Thymus (tissue), 11 donors: ENCODE results near the gene TMEM39B. TPM values are rescaled to one million over a fixed set of nuclear protein-coding genes. Genes with fewer than 3 reads are reported as not detected.

Source experiments
- DNase-seq, 9 donors: peaks; one replicate each; pipeline ENCODE4 v3.0.0-alpha.2; 2013; ENCODE audit warnings: low spot score in 9 of 9, low read depth in 6 of 9, missing footprints in 1 of 9
- H3K27ac ChIP-seq, 2 donors: one replicate each; pipeline ENCODE4 v1.5.1; 2013; ENCODE audit warnings: control low read depth in 1 of 2, low read depth in 1 of 2, low read length in 1 of 2, mild to moderate bottlenecking in 1 of 2, moderate library complexity in 1 of 2
- H3K27me3 ChIP-seq, 2 donors: one replicate each; pipeline ENCODE4 v1.5.1; 2013; ENCODE audit warnings: low read length in 1 of 2; ENCODE audit not compliant: control insufficient read depth in 2 of 2, insufficient read depth in 1 of 2
- H3K36me3 ChIP-seq, 2 donors: one replicate each; pipeline ENCODE4 v1.5.1; 2013; ENCODE audit warnings: low read length in 1 of 2, mild to moderate bottlenecking in 1 of 2, moderate library complexity in 1 of 2; ENCODE audit not compliant: control insufficient read depth in 2 of 2, insufficient read depth in 2 of 2
- H3K4me1 ChIP-seq, 2 donors: one replicate each; pipeline ENCODE4 v1.5.1; 2013; ENCODE audit warnings: low read length in 2 of 2; ENCODE audit not compliant: control insufficient read depth in 2 of 2, insufficient read depth in 2 of 2
- H3K4me3 ChIP-seq, 2 donors: one replicate each; pipeline ENCODE4 v1.5.1; 2013; ENCODE audit warnings: low read length in 2 of 2, control low read depth in 1 of 2, mild to moderate bottlenecking in 1 of 2
- H3K9me3 ChIP-seq, 2 donors: one replicate each; pipeline ENCODE4 v1.5.1; 2013; ENCODE audit warnings: low read length in 1 of 2, mild to moderate bottlenecking in 1 of 2; ENCODE audit not compliant: control insufficient read depth in 2 of 2, insufficient read depth in 1 of 2
- WGBS: extraction: QIAGEN DNeasy Blood & Tissue Kit; methylation state at CpG from one replicate; pipeline ENCODE4 v1.1.7; 2013; 5-methylcytosine and 5-hydroxymethylcytosine counted together
- polyA plus RNA-seq: library from polyadenylated mRNA; stranded (reverse); fragments of 200-250 nt; gene quantifications from one replicate; pipeline ENCODE4 v1.2.3, GENCODE V29; 2013
- total RNA-seq: library from RNA; stranded (reverse); fragments of 120-200 nt; gene quantifications from one replicate; pipeline ENCODE4 v1.2.4, GENCODE V29; 2013
- donor health status: healthy.

The TMEM39B gene
- total and polyA plus RNA-seq, 2 donors = 4.7 to 13.1 TPM

DNA sequence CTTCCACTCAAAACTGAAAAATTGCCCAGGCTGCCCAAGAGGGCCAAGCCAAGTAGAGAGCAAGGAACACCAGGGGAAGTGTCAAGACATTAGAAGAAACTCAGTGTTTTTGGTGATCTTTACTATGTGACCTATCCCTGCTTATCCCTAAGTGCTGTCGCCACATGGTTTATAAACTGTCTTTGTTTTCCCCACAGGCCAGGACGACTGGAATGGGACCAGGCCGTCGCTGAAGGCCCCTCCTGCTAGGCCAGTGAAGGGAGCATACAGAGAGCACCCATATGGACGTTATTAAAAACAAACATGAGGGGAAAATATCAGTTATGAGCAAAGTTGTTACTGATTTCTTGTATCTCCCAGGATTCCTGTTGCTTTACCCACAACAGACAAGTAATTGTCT is 30.4 kb upstream of the TMEM39B start:
- no peaks in the 10 kb centered on the region for H3K27me3 ChIP-seq
- H3K9me3 ChIP-seq = no peaks in the 10 kb centered on the region
- WGBS = 96% methylated on average over 5 of the region's 5 CpGs
- DNase-seq = no peak
- no peak overlapping the region for H3K4me3 ChIP-seq
- H3K36me3 ChIP-seq = peaks cover 61 to 72% of the 10 kb centered on the region in 2 donors
- no peak overlapping the region for H3K27ac ChIP-seq
- H3K4me1 ChIP-seq = no peaks in the 10 kb centered on the region

DNA sequence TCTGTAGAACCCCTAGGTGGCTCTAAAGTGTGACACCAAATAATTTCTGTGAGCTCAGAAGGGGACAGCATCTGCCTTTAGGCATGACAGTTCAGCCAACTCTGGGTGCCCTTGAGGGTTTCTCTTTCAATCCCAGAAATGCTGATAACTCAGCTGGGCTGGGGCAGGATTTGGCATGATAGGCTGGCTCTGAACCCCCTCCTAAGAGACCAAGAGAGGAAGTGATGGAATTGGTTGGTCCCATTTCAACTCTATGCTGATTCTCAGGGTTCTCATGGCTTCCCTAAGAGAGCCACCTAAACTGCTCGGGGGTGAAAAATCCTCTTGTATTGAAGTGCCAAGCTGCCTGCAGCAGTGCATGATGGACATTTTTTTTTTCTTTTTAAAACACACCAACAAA is 28.5 kb upstream of the TMEM39B start:
- Histone ChIP-seq H3K27me3 (no peaks in the 10 kb centered on the region), H3K4me3 (no peak overlapping the region), H3K36me3 (peaks cover 62 to 71% of the 10 kb centered on the region in 2 donors), H3K27ac (no peak overlapping the region), H3K9me3 (no peaks in the 10 kb centered on the region), H3K4me1 (no peaks in the 10 kb centered on the region)
- DNase-seq = no peak
- WGBS = 97% methylated on average over 1 of the region's 1 CpG

DNA sequence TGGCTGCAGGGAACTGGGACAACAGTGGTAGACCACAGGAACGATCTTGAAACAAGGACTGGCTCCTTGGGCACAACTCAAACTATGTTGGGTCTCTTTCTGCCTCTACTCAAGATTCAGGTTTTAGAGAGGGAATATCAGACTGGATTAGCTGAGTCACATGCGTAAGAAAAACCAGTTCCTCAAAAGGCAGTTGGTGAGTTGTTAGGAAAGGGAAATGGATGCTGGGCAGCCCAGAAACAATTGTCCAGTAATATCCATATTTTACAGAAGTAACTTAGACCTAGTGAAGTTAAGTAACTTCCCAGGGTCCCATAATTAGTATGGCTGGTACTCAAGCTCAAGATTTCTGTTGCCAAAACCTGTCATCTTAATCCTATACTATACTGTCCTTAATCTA is 27.0 kb upstream of the TMEM39B start:
- H3K27me3 ChIP-seq = no peaks in the 10 kb centered on the region
- H3K36me3 ChIP-seq = peaks cover 60 to 62% of the 10 kb centered on the region in 2 donors
- H3K27ac ChIP-seq = no peak overlapping the region
- 96% methylated on average over 2 of the region's 2 CpGs for WGBS
- H3K9me3 ChIP-seq = no peaks in the 10 kb centered on the region
- no peak overlapping the region for H3K4me3 ChIP-seq
- H3K4me1 ChIP-seq = no peaks in the 10 kb centered on the region
- DNase-seq = no peak

DNA sequence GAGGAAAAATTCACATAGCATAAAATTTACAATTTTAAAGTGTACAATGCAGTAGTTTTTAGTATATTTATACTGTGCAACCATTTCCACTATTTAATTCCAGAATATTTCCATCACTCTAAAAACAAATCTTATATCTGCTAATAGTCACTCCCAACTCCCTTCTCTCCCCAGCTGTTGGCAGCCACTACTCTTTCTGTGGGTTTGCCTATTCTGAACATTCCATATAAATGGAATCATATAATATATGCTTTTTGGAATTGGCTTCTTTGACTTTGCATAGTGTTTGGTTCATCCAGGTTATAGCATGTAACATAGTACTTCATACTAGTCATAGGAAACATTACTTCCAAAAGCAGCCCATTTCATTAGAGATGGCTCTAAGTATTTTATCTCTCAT is 25.0 kb upstream of the TMEM39B start:
- peaks cover 60 to 61% of the 10 kb centered on the region in 2 donors for H3K36me3 ChIP-seq
- no peak overlapping the region for H3K4me3 ChIP-seq
- H3K9me3 ChIP-seq = no peaks in the 10 kb centered on the region
- H3K27me3 ChIP-seq = no peaks in the 10 kb centered on the region
- no peaks in the 10 kb centered on the region for H3K4me1 ChIP-seq
- no peak for DNase-seq
- H3K27ac ChIP-seq = no peak overlapping the region

DNA sequence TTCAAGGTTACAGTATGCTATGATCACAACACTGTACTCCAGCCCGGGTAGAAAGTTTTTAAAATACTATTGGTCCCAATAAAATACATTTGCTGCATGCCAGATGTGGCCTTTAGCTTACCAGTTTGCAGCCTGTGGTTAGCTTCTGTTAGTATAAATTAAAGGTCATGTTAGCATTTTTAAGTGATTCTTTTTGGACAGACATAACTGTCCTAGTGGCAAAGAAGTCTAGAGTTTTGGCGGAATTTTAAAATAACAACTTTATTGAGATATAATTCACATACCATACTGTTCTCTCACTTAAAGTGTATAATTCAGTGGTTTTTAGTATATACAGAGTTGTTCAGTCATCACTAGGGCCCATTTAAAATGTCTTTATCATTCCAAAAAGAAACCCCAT is 24.3 kb upstream of the TMEM39B start:
- no peaks in the 10 kb centered on the region for H3K4me1 ChIP-seq
- H3K36me3 ChIP-seq = peaks cover 61 to 69% of the 10 kb centered on the region in 2 donors
- no peaks in the 10 kb centered on the region for H3K9me3 ChIP-seq
- no peak overlapping the region for H3K27ac ChIP-seq
- DNase-seq = no peak
- 96% methylated on average over 2 of the region's 2 CpGs for WGBS
- H3K4me3 ChIP-seq = no peak overlapping the region
- H3K27me3 ChIP-seq = no peaks in the 10 kb centered on the region

DNA sequence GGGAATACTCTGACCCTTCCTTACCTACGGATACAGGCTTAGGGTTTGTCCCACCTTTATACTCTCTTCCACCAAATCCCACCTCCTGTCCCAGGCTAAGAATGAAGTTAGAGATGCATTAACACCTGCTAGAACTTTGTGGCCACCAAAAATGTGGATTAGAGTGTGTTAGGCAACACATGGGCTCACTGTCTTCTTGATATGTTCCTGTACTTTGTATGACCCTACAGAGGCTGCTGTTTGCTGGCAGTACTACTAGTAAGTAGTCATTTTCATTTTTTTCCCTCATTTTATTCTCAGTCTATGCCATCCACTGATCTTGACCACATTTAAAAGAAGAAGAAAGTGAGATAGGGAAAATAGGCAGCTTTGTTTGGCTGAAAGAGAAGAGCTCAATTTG is 21.0 kb upstream of the TMEM39B start:
- H3K9me3 ChIP-seq = no peaks in the 10 kb centered on the region
- H3K27me3 ChIP-seq = no peaks in the 10 kb centered on the region
- H3K4me1 ChIP-seq = no peaks in the 10 kb centered on the region
- DNase-seq = no peak
- H3K27ac ChIP-seq = no peak overlapping the region
- no peak overlapping the region for H3K4me3 ChIP-seq
- 100% methylated on average over 1 of the region's 1 CpG for WGBS
- H3K36me3 ChIP-seq = peaks cover 62 to 94% of the 10 kb centered on the region in 2 donors

DNA sequence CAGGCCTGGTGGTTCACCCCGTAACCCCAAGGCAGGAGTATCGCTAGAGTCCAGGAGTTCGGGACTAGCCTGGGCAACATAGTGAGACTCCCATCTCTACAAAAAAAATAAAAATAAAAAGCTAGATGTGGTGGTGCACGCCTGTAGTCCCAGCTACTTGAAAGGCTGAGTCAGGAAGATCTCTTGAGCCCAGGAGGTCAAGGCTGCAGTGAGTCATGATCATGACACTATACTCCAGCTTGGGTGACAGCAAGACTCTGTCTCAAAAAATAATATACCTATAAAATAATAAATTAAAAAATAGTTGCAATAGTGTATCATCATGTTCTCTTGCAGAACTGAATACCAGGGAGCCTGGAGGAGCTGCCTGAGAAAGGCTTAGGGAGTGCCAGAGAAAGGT is 19.9 kb upstream of the TMEM39B start:
- peaks cover 58 to 91% of the 10 kb centered on the region in 2 donors for H3K36me3 ChIP-seq
- H3K4me1 ChIP-seq = no peaks in the 10 kb centered on the region
- H3K27me3 ChIP-seq = no peaks in the 10 kb centered on the region
- 97% methylated on average over 4 of the region's 4 CpGs for WGBS
- no peak for DNase-seq
- H3K4me3 ChIP-seq = no peak overlapping the region
- H3K27ac ChIP-seq = no peak overlapping the region
- H3K9me3 ChIP-seq = no peaks in the 10 kb centered on the region

DNA sequence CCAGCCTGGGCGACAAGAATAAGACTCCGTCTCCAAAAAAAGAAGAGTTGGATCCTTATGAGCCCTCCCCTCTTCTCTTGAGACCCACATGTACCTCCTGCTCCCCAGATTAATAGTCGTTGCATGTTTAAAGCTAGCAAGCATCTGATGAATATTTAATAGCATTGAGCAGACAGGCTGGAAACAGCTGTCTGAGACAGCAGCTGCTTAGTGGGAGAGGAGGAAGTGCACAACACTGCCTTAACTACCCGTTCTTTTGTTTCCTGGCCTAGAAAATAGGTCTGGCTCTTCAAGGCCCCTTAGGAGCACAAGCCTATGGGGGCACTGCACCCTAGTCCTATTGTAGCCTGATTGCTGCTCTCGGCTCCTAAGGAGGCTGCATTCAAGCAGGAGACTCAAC is 17.3 kb upstream of the TMEM39B start:
- DNase-seq = no peak
- peaks cover 74 to 93% of the 10 kb centered on the region in 2 donors for H3K36me3 ChIP-seq
- no peak overlapping the region for H3K27ac ChIP-seq
- H3K4me1 ChIP-seq = no peaks in the 10 kb centered on the region
- H3K27me3 ChIP-seq = no peaks in the 10 kb centered on the region
- 95% methylated on average over 5 of the region's 5 CpGs for WGBS
- no peak overlapping the region for H3K4me3 ChIP-seq
- no peaks in the 10 kb centered on the region for H3K9me3 ChIP-seq

DNA sequence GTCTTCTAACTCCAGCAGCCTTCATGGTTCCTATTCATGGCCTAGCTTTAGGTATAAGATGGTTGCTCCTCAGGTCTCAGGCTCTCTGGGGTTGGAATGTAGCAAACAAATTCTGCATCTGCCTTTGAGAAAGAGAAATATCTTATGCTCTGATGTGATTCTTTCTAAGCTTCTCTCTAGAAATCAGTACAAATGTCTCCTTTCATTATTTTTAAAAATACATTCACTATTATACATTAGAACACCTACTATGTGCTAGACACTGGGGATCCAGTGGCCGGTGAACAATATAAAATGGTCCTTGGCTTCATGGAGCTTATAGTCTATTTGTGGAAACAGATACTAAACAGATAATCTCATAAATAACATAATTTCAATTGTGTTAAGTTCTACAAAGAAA is 16.1 kb upstream of the TMEM39B start:
- no peak overlapping the region for H3K4me3 ChIP-seq
- 98% methylated on average over 1 of the region's 1 CpG for WGBS
- H3K4me1 ChIP-seq = no peaks in the 10 kb centered on the region
- no peak overlapping the region for H3K27ac ChIP-seq
- H3K27me3 ChIP-seq = no peaks in the 10 kb centered on the region
- DNase-seq = no peak
- H3K9me3 ChIP-seq = no peaks in the 10 kb centered on the region
- peaks cover 75 to 94% of the 10 kb centered on the region in 2 donors for H3K36me3 ChIP-seq

DNA sequence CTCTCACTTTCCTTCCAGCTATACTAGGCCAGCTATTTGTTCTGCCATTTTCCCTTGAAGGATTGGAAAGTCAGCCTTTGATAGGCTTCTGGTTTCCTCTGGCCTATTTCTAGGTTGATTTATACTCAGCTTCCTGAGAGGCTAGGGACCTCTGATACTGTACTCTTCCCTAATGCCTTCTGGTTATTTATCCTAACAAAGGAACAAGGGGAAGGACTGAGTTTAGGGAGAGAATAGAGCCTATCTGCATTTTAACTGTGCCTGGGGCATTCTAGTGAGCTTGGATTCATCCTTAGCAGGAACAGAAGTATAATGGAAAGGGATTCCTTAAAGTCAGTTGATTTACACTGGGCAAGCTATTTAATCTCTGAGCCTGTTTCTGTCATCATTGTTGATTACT is 11.8 kb upstream of the TMEM39B start:
- Histone ChIP-seq H3K9me3 (no peaks in the 10 kb centered on the region), H3K4me3 (no peak overlapping the region), H3K36me3 (peaks cover 55 to 67% of the 10 kb centered on the region in 2 donors), H3K27me3 (no peaks in the 10 kb centered on the region), H3K27ac (no peak overlapping the region), H3K4me1 (peaks cover 0 to 5% of the 10 kb centered on the region in 2 donors)
- DNase-seq = no peak
